Activated CD8-positive, alpha-beta T cell treated with anti-CD3 and anti-CD28 coated beads for 36 hours (primary cell): ENCODE results near the gene ZNF346. TPM values are rescaled to one million over a fixed set of nuclear protein-coding genes. Genes with fewer than 3 reads are reported as not detected.

ENCODE experiments used
- ATAC-seq: fragments of 200-7000 bp; cut with Tn5 transposase; one replicate; pipeline ENCODE4 v1.10.0; 2021; ENCODE audit warnings: mild to moderate bottlenecking, moderate library complexity
- CTCF ChIA-PET: fragments of 350-600 bp; sonication (Branson Sonifier 250); formaldehyde crosslinking; loops from one replicate; lab custom pipeline; 2021; ENCODE audit warnings: antibody characterized with exemption; lab: Charles Lee
- POLR2A ChIA-PET: fragments of 350-600 bp; sonication (Branson Sonifier 250); formaldehyde crosslinking; loops from one replicate; lab custom pipeline; 2021; ENCODE audit warnings: antibody characterized with exemption; lab: Charles Lee
- DNase-seq: peaks from one replicate; pipeline ENCODE4 v3.0.0-alpha.2; 2020
- H3K27ac Mint-ChIP-seq: one replicate; pipeline ENCODE4 v1.8.0; 2021; ENCODE audit warnings: mild to moderate bottlenecking, mixed read lengths
- H3K27me3 Mint-ChIP-seq: one replicate; pipeline ENCODE4 v1.8.0; 2021; ENCODE audit warnings: mixed read lengths
- H3K36me3 Mint-ChIP-seq: one replicate; pipeline ENCODE4 v1.8.0; 2021; ENCODE audit warnings: low read depth, mixed read lengths
- H3K4me1 Mint-ChIP-seq: one replicate; pipeline ENCODE4 v1.8.0; 2021; ENCODE audit warnings: low read depth, mixed read lengths
- H3K4me3 Mint-ChIP-seq: one replicate; pipeline ENCODE4 v1.8.0; 2021; ENCODE audit warnings: mild to moderate bottlenecking, moderate library complexity, mixed read lengths
- H3K9me3 Mint-ChIP-seq: one replicate; pipeline ENCODE4 v1.8.0; 2021; ENCODE audit warnings: mixed read lengths
- intact Hi-C: fragments of 100-400 bp; cut with micrococcal nuclease; formaldehyde crosslinking; loops from one replicate; pipeline ENCODE4 v1.10.0; 2022
- total RNA-seq, 2 experiments: library from RNA; stranded (reverse); gene quantifications; one replicate each; pipeline ENCODE4 v1.2.3, GENCODE V29; 2021
- TF ChIP-seq, protein P1 (sequence below): fragments of 200-600 bp; IDR thresholded peaks from one replicate; pipeline ENCODE4 v1.8.0; 2022; ENCODE audit warnings: antibody characterized with exemption, mild to moderate bottlenecking

ZNF346 gene
- total RNA-seq, 2 experiments from 2014 or later, result 15.0 to 17.0 TPM

DNA sequence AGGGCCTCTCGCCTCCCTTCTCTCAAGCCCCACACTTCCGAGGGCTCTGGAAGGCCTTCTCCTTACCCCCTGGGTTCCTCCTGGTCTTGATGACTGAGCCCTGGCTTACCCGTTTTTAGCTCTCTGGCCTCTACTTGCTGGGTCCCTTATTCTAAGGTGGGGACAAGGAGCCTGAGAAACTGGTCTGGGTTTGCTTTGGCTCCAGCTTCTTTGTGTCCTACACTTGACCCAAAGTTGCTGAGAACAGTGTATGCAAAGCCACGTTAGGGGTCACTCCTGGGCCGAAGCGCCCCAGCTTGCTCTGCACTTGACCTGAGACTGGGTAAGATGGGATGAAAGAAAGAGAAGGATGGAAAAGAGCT lies 788 bp downstream of the ZNF346 start:
- DNase-seq (peak; percentile 12), ATAC-seq (peak; percentile 9)
- CTCF ChIA-PET, result interaction anchor here (2.3 kb wide), 1 partner anchor 19 kb away, joined by 13 read pairs; no protein-coding TSS in a partner anchor
- Mint-ChIP-seq H3K36me3 (peaks cover 24% of the 10 kb centered on the region), H3K9me3 (no peaks in the 10 kb centered on the region), H3K27me3 (no peaks in the 10 kb centered on the region), H3K4me3 (peak overlapping the region; percentile 96), H3K27ac (peak overlapping the region; percentile 94), H3K4me1 (peaks cover 31% of the 10 kb centered on the region)
- TF ChIP-seq, protein P1, sequence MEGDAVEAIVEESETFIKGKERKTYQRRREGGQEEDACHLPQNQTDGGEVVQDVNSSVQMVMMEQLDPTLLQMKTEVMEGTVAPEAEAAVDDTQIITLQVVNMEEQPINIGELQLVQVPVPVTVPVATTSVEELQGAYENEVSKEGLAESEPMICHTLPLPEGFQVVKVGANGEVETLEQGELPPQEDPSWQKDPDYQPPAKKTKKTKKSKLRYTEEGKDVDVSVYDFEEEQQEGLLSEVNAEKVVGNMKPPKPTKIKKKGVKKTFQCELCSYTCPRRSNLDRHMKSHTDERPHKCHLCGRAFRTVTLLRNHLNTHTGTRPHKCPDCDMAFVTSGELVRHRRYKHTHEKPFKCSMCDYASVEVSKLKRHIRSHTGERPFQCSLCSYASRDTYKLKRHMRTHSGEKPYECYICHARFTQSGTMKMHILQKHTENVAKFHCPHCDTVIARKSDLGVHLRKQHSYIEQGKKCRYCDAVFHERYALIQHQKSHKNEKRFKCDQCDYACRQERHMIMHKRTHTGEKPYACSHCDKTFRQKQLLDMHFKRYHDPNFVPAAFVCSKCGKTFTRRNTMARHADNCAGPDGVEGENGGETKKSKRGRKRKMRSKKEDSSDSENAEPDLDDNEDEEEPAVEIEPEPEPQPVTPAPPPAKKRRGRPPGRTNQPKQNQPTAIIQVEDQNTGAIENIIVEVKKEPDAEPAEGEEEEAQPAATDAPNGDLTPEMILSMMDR, result no peak
- intact Hi-C loops, result no loop called here
- POLR2A ChIA-PET, result interaction anchor here (0.8 to 2.9 kb wide), 7 partner anchors 9 to 362 kb away, joined by 3 to 29 read pairs (median 3); partner anchors contain the start of genes MXD3 and UIMC1

- Mint-ChIP-seq H3K36me3 (peaks cover 32% of the 10 kb centered on the region), H3K27me3 (no peaks in the 10 kb centered on the region), H3K4me3 (peak overlapping the region; percentile 7), H3K9me3 (no peaks in the 10 kb centered on the region), H3K27ac (peak overlapping the region; percentile 56), H3K4me1 (peaks cover 35% of the 10 kb centered on the region)
- DNase-seq, result no peak
- ChIA-PET POLR2A (interaction anchor here (0.8 kb wide), 1 partner anchor 11 kb away, joined by 3 read pairs; no protein-coding TSS in a partner anchor), CTCF (interaction anchor here (1.1 kb wide), 1 partner anchor 89 kb away, joined by 3 read pairs; no protein-coding TSS in a partner anchor)
- ATAC-seq, result no peak
- intact Hi-C loops, result no loop called here
- TF ChIP-seq, protein P1, result no peak
These were observed 2.1 kb downstream of the ZNF346 start for GRCh38 chr5:177024559-177024958.

GRCh38 chr5:177025101-177025601 lies 2.7 kb downstream of the ZNF346 start:
- no peak overlapping the region for H3K27ac Mint-ChIP-seq
- no peaks in the 10 kb centered on the region for H3K9me3 Mint-ChIP-seq
- H3K27me3 Mint-ChIP-seq, result no peaks in the 10 kb centered on the region
- ChIA-PET POLR2A (interaction anchor here (0.8 kb wide), 1 partner anchor 12 kb away, joined by 3 read pairs; no protein-coding TSS in a partner anchor), CTCF (interaction anchor here (1.1 kb wide), 1 partner anchor 88 kb away, joined by 3 read pairs; no protein-coding TSS in a partner anchor)
- ATAC-seq, result no peak
- TF ChIP-seq, protein P1, result no peak
- peaks cover 35% of the 10 kb centered on the region for H3K36me3 Mint-ChIP-seq
- intact Hi-C loops, result no loop called here
- H3K4me3 Mint-ChIP-seq, result no peak overlapping the region
- DNase-seq, result no peak
- peaks cover 35% of the 10 kb centered on the region for H3K4me1 Mint-ChIP-seq

- peaks cover 46% of the 10 kb centered on the region for H3K36me3 Mint-ChIP-seq
- H3K4me1 Mint-ChIP-seq, result peaks cover 30% of the 10 kb centered on the region
- TF ChIP-seq, protein P1, result no peak
- ChIA-PET CTCF (interaction anchor here (0.6 to 1.2 kb wide), 2 partner anchors 42 to 54 kb away, joined by 3 read pairs; no protein-coding TSS in a partner anchor), POLR2A (no interaction called here)
- no peak for DNase-seq
- no peaks in the 10 kb centered on the region for H3K27me3 Mint-ChIP-seq
- intact Hi-C loops, result no loop called here
- peaks cover 8% of the 10 kb centered on the region for H3K9me3 Mint-ChIP-seq
- no peak for ATAC-seq
- H3K4me3 Mint-ChIP-seq, result no peak overlapping the region
- no peak overlapping the region for H3K27ac Mint-ChIP-seq
These were observed 5.2 kb downstream of the ZNF346 start for GRCh38 chr5:177027665-177028064.

DNA sequence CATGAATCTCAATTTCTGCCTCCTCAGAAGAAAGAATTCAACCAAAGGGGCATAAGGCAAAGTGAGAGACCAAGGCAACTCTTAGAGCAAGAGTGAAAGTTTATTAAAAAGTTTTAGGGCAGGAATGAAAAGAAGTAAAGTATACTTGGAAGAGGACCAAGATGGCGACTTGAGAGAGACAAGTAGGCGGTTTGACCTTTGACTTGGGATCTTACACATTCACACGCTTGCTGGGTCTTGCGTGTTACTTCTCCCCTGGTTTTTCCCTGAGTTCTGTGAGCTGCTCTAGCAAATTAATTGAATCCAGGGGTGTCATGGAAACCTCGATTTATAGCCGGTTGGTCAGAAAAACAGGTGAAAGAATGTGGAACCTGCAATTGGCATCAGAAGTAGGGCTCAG lies 7.0 kb downstream of the ZNF346 start:
- peaks cover 24% of the 10 kb centered on the region for H3K4me1 Mint-ChIP-seq
- H3K27ac Mint-ChIP-seq, result no peak overlapping the region
- H3K9me3 Mint-ChIP-seq, result peaks cover 8% of the 10 kb centered on the region
- no peaks in the 10 kb centered on the region for H3K27me3 Mint-ChIP-seq
- DNase-seq (no peak), ATAC-seq (no peak)
- peaks cover 44% of the 10 kb centered on the region for H3K36me3 Mint-ChIP-seq
- TF ChIP-seq, protein P1, result no peak
- intact Hi-C loops, result no loop called here
- POLR2A ChIA-PET, result no interaction called here
- H3K4me3 Mint-ChIP-seq, result no peak overlapping the region
- CTCF ChIA-PET, result no interaction called here
